Measurements from ENCODE around the gene KCNQ2. TPM values are rescaled to one million over a fixed set of nuclear protein-coding genes. Genes with fewer than 3 reads are reported as not detected.

KCNQ2 gene
- total RNA-seq, 1 experiment from 2014 or later = not detected

- Histone ChIP-seq H3K4me2 (ENCODE audit: low read depth, low read length, poor library complexity, severe bottlenecking) (no peak overlapping the region), H3K36me3 (ENCODE audit: insufficient read depth, low read length) (no peaks in the 10 kb centered on the region), H3K9ac (ENCODE audit: low read length) (no peak overlapping the region), H3K79me2 (ENCODE audit: low read length) (no peaks in the 10 kb centered on the region), H3K9me3 (ENCODE audit: low read length) (no peaks in the 10 kb centered on the region), H4K20me1 (ENCODE audit: insufficient read depth, low read depth, low read length) (no peaks in the 10 kb centered on the region), H3K27ac (ENCODE audit: low read length) (no peak overlapping the region), H3K27me3 (ENCODE audit: low read length) (no peaks in the 10 kb centered on the region), H3K4me1 (ENCODE audit: low read length) (no peaks in the 10 kb centered on the region), H3K9me2 (replicated peaks; ENCODE audit: insufficient read depth, low read length) (no peaks in the 10 kb centered on the region), H2AFZ (ENCODE audit: low read length) (no peak overlapping the region), H3K4me3 (ENCODE audit: low read length) (no peak overlapping the region)
- no peak for DNase-seq
Measured at GRCh38 chr20:63403403-63404105, 68.9 kb downstream of the KCNQ2 start.

- no peaks in the 10 kb centered on the region for H3K9me2 ChIP-seq (replicated peaks; ENCODE audit: insufficient read depth, low read length)
- H3K4me3 ChIP-seq (ENCODE audit: low read length) = no peak overlapping the region
- no peak for DNase-seq
- no peak overlapping the region for H3K27ac ChIP-seq (ENCODE audit: low read length)
- H3K27me3 ChIP-seq (ENCODE audit: low read length) = no peaks in the 10 kb centered on the region
- H3K4me2 ChIP-seq (ENCODE audit: low read depth, low read length, poor library complexity, severe bottlenecking) = no peak overlapping the region
- no peaks in the 10 kb centered on the region for H3K79me2 ChIP-seq (ENCODE audit: low read length)
- no peaks in the 10 kb centered on the region for H3K9me3 ChIP-seq (ENCODE audit: low read length)
- no peaks in the 10 kb centered on the region for H4K20me1 ChIP-seq (ENCODE audit: insufficient read depth, low read depth, low read length)
- no peaks in the 10 kb centered on the region for H3K36me3 ChIP-seq (ENCODE audit: insufficient read depth, low read length)
- no peak overlapping the region for H3K9ac ChIP-seq (ENCODE audit: low read length)
- H3K4me1 ChIP-seq (ENCODE audit: low read length) = no peaks in the 10 kb centered on the region
- no peak overlapping the region for H2AFZ ChIP-seq (ENCODE audit: low read length)
Measured at GRCh38 chr20:63402860-63403220, 69.6 kb downstream of the KCNQ2 start.

GRCh38 chr20:63402181-63402859 lies 70.1 kb downstream of the KCNQ2 start:
- H3K4me2 ChIP-seq (ENCODE audit: low read depth, low read length, poor library complexity, severe bottlenecking) = no peak overlapping the region
- H3K36me3 ChIP-seq (ENCODE audit: insufficient read depth, low read length) = no peaks in the 10 kb centered on the region
- no peaks in the 10 kb centered on the region for H3K9me3 ChIP-seq (ENCODE audit: low read length)
- no peak overlapping the region for H3K4me3 ChIP-seq (ENCODE audit: low read length)
- no peaks in the 10 kb centered on the region for H3K4me1 ChIP-seq (ENCODE audit: low read length)
- no peak overlapping the region for H3K27ac ChIP-seq (ENCODE audit: low read length)
- H3K79me2 ChIP-seq (ENCODE audit: low read length) = no peaks in the 10 kb centered on the region
- H3K9me2 ChIP-seq (replicated peaks; ENCODE audit: insufficient read depth, low read length) = no peaks in the 10 kb centered on the region
- no peak overlapping the region for H2AFZ ChIP-seq (ENCODE audit: low read length)
- no peaks in the 10 kb centered on the region for H4K20me1 ChIP-seq (ENCODE audit: insufficient read depth, low read depth, low read length)
- no peaks in the 10 kb centered on the region for H3K27me3 ChIP-seq (ENCODE audit: low read length)
- H3K9ac ChIP-seq (ENCODE audit: low read length) = no peak overlapping the region
- no peak for DNase-seq

- no peaks in the 10 kb centered on the region for H3K9me3 ChIP-seq (ENCODE audit: low read length)
- no peaks in the 10 kb centered on the region for H3K79me2 ChIP-seq (ENCODE audit: low read length)
Measured at GRCh38 chr20:63401384-63402110, 70.9 kb downstream of the KCNQ2 start.

GRCh38 chr20:63400486-63401210 lies 71.8 kb downstream of the KCNQ2 start:
- Histone ChIP-seq H3K4me3 (ENCODE audit: low read length) (no peak overlapping the region), H3K4me2 (ENCODE audit: low read depth, low read length, poor library complexity, severe bottlenecking) (no peak overlapping the region), H3K9ac (ENCODE audit: low read length) (no peak overlapping the region), H3K9me2 (replicated peaks; ENCODE audit: insufficient read depth, low read length) (no peaks in the 10 kb centered on the region), H3K79me2 (ENCODE audit: low read length) (no peaks in the 10 kb centered on the region), H3K27ac (ENCODE audit: low read length) (no peak overlapping the region), H2AFZ (ENCODE audit: low read length) (no peak overlapping the region), H4K20me1 (ENCODE audit: insufficient read depth, low read depth, low read length) (no peaks in the 10 kb centered on the region), H3K36me3 (ENCODE audit: insufficient read depth, low read length) (no peaks in the 10 kb centered on the region), H3K9me3 (ENCODE audit: low read length) (no peaks in the 10 kb centered on the region), H3K4me1 (ENCODE audit: low read length) (no peaks in the 10 kb centered on the region), H3K27me3 (ENCODE audit: low read length) (no peaks in the 10 kb centered on the region)
- DNase-seq = no peak

More at GRCh38 chr20:63401384-63402110, 70.9 kb downstream of the KCNQ2 start:
- Histone ChIP-seq H3K4me1 (ENCODE audit: low read length) (no peaks in the 10 kb centered on the region), H3K4me2 (ENCODE audit: low read depth, low read length, poor library complexity, severe bottlenecking) (no peak overlapping the region), H3K27me3 (ENCODE audit: low read length) (no peaks in the 10 kb centered on the region), H3K36me3 (ENCODE audit: insufficient read depth, low read length) (no peaks in the 10 kb centered on the region), H3K4me3 (ENCODE audit: low read length) (no peak overlapping the region), H4K20me1 (ENCODE audit: insufficient read depth, low read depth, low read length) (no peaks in the 10 kb centered on the region), H2AFZ (ENCODE audit: low read length) (no peak overlapping the region), H3K9me2 (replicated peaks; ENCODE audit: insufficient read depth, low read length) (no peaks in the 10 kb centered on the region), H3K9ac (ENCODE audit: low read length) (no peak overlapping the region), H3K27ac (ENCODE audit: low read length) (no peak overlapping the region)
- DNase-seq = no peak

GRCh38 chr20:63399596-63400375 lies 72.7 kb downstream of the KCNQ2 start:
- Histone ChIP-seq H4K20me1 (ENCODE audit: insufficient read depth, low read depth, low read length) (no peaks in the 10 kb centered on the region), H3K36me3 (ENCODE audit: insufficient read depth, low read length) (no peaks in the 10 kb centered on the region), H3K4me2 (ENCODE audit: low read depth, low read length, poor library complexity, severe bottlenecking) (no peak overlapping the region)

GRCh38 chr20:63398744-63399514 lies 73.5 kb downstream of the KCNQ2 start:
- Histone ChIP-seq H3K4me3 (ENCODE audit: low read length) (no peak overlapping the region), H3K36me3 (ENCODE audit: insufficient read depth, low read length) (no peaks in the 10 kb centered on the region), H2AFZ (ENCODE audit: low read length) (no peak overlapping the region), H3K9me3 (ENCODE audit: low read length) (no peaks in the 10 kb centered on the region), H3K27ac (ENCODE audit: low read length) (no peak overlapping the region), H3K27me3 (ENCODE audit: low read length) (no peaks in the 10 kb centered on the region), H3K4me1 (ENCODE audit: low read length) (no peaks in the 10 kb centered on the region), H3K4me2 (ENCODE audit: low read depth, low read length, poor library complexity, severe bottlenecking) (no peak overlapping the region), H3K9ac (ENCODE audit: low read length) (no peak overlapping the region), H3K9me2 (replicated peaks; ENCODE audit: insufficient read depth, low read length) (no peaks in the 10 kb centered on the region), H4K20me1 (ENCODE audit: insufficient read depth, low read depth, low read length) (no peaks in the 10 kb centered on the region), H3K79me2 (ENCODE audit: low read length) (no peaks in the 10 kb centered on the region)
- no peak for DNase-seq

More at GRCh38 chr20:63399596-63400375, 72.7 kb downstream of the KCNQ2 start:
- no peak overlapping the region for H2AFZ ChIP-seq (ENCODE audit: low read length)
- H3K9me2 ChIP-seq (replicated peaks; ENCODE audit: insufficient read depth, low read length) = no peaks in the 10 kb centered on the region
- H3K79me2 ChIP-seq (ENCODE audit: low read length) = no peaks in the 10 kb centered on the region
- DNase-seq = no peak
- no peaks in the 10 kb centered on the region for H3K9me3 ChIP-seq (ENCODE audit: low read length)
- H3K27ac ChIP-seq (ENCODE audit: low read length) = no peak overlapping the region
- H3K4me3 ChIP-seq (ENCODE audit: low read length) = no peak overlapping the region
- no peaks in the 10 kb centered on the region for H3K4me1 ChIP-seq (ENCODE audit: low read length)
- H3K27me3 ChIP-seq (ENCODE audit: low read length) = no peaks in the 10 kb centered on the region
- no peak overlapping the region for H3K9ac ChIP-seq (ENCODE audit: low read length)

All from Karpas-422 (cell line).